Measurements from ENCODE around the gene AVPR1A.

AVPR1A gene

GRCh38 chr12:63133981-63134380 is 17.0 kb downstream of the AVPR1A start:
- H3K27me3 Mint-ChIP-seq (ENCODE audit: low read depth), result no peaks in the 10 kb centered on the region
- DNase-seq (ENCODE audit: low spot score), result no peak

GRCh38 chr12:63132201-63132600 is 18.8 kb downstream of the AVPR1A start:
- Mint-ChIP-seq H3K27me3 (ENCODE audit: low read depth) (no peaks in the 10 kb centered on the region), H3K27ac (no peak overlapping the region), H3K4me3 (no peak overlapping the region), H3K4me1 (ENCODE audit: low read depth) (no peaks in the 10 kb centered on the region), H3K36me3 (ENCODE audit: low read depth) (no peaks in the 10 kb centered on the region), H3K9me3 (no peaks in the 10 kb centered on the region)
- no peak for DNase-seq (ENCODE audit: low spot score)

More at GRCh38 chr12:63133981-63134380, 17.0 kb downstream of the AVPR1A start:
- Mint-ChIP-seq H3K27ac (no peak overlapping the region), H3K9me3 (no peaks in the 10 kb centered on the region), H3K36me3 (ENCODE audit: low read depth) (no peaks in the 10 kb centered on the region), H3K4me1 (ENCODE audit: low read depth) (no peaks in the 10 kb centered on the region), H3K4me3 (no peak overlapping the region)

- no peaks in the 10 kb centered on the region for H3K27me3 Mint-ChIP-seq (ENCODE audit: low read depth)
- no peaks in the 10 kb centered on the region for H3K9me3 Mint-ChIP-seq
- H3K36me3 Mint-ChIP-seq (ENCODE audit: low read depth), result no peaks in the 10 kb centered on the region
- no peaks in the 10 kb centered on the region for H3K4me1 Mint-ChIP-seq (ENCODE audit: low read depth)
- no peak overlapping the region for H3K4me3 Mint-ChIP-seq
- no peak overlapping the region for H3K27ac Mint-ChIP-seq
- no peak for DNase-seq (ENCODE audit: low spot score)
Measured at GRCh38 chr12:63129927-63130326, 21.1 kb downstream of the AVPR1A start.

GRCh38 chr12:63124778-63125177 is 26.2 kb downstream of the AVPR1A start:
- Mint-ChIP-seq H3K36me3 (ENCODE audit: low read depth) (no peaks in the 10 kb centered on the region), H3K27me3 (ENCODE audit: low read depth) (no peaks in the 10 kb centered on the region), H3K27ac (no peak overlapping the region), H3K4me1 (ENCODE audit: low read depth) (no peaks in the 10 kb centered on the region), H3K9me3 (no peaks in the 10 kb centered on the region), H3K4me3 (no peak overlapping the region)
- no peak for DNase-seq (ENCODE audit: low spot score)

- Mint-ChIP-seq H3K4me1 (ENCODE audit: low read depth) (no peaks in the 10 kb centered on the region), H3K36me3 (ENCODE audit: low read depth) (no peaks in the 10 kb centered on the region), H3K27ac (no peak overlapping the region), H3K27me3 (ENCODE audit: low read depth) (no peaks in the 10 kb centered on the region), H3K9me3 (no peaks in the 10 kb centered on the region), H3K4me3 (no peak overlapping the region)
- no peak for DNase-seq (ENCODE audit: low spot score)
Measured at GRCh38 chr12:63103494-63104131, 47.4 kb downstream of the AVPR1A start.

GRCh38 chr12:63101920-63102319 is 49.1 kb downstream of the AVPR1A start:
- Mint-ChIP-seq H3K36me3 (ENCODE audit: low read depth) (no peaks in the 10 kb centered on the region), H3K4me3 (no peak overlapping the region), H3K27me3 (ENCODE audit: low read depth) (no peaks in the 10 kb centered on the region), H3K27ac (no peak overlapping the region), H3K9me3 (no peaks in the 10 kb centered on the region), H3K4me1 (ENCODE audit: low read depth) (no peaks in the 10 kb centered on the region)
- DNase-seq (ENCODE audit: low spot score), result no peak

GRCh38 chr12:63098851-63099250 is 52.1 kb downstream of the AVPR1A start:
- no peak overlapping the region for H3K4me3 Mint-ChIP-seq
- H3K4me1 Mint-ChIP-seq (ENCODE audit: low read depth), result no peaks in the 10 kb centered on the region
- no peaks in the 10 kb centered on the region for H3K36me3 Mint-ChIP-seq (ENCODE audit: low read depth)
- H3K27me3 Mint-ChIP-seq (ENCODE audit: low read depth), result no peaks in the 10 kb centered on the region
- no peak for DNase-seq (ENCODE audit: low spot score)
- no peak overlapping the region for H3K27ac Mint-ChIP-seq
- no peaks in the 10 kb centered on the region for H3K9me3 Mint-ChIP-seq

- Mint-ChIP-seq H3K36me3 (ENCODE audit: low read depth) (no peaks in the 10 kb centered on the region), H3K27me3 (ENCODE audit: low read depth) (no peaks in the 10 kb centered on the region), H3K4me3 (no peak overlapping the region), H3K27ac (no peak overlapping the region), H3K9me3 (no peaks in the 10 kb centered on the region), H3K4me1 (ENCODE audit: low read depth) (no peaks in the 10 kb centered on the region)
- DNase-seq (ENCODE audit: low spot score), result no peak
Measured at GRCh38 chr12:63095369-63095980, 55.5 kb downstream of the AVPR1A start.

- no peak for DNase-seq (ENCODE audit: low spot score)
- H3K27ac Mint-ChIP-seq, result no peak overlapping the region
- no peaks in the 10 kb centered on the region for H3K9me3 Mint-ChIP-seq
- no peak overlapping the region for H3K4me3 Mint-ChIP-seq
- H3K36me3 Mint-ChIP-seq (ENCODE audit: low read depth), result no peaks in the 10 kb centered on the region
- no peaks in the 10 kb centered on the region for H3K27me3 Mint-ChIP-seq (ENCODE audit: low read depth)
- H3K4me1 Mint-ChIP-seq (ENCODE audit: low read depth), result no peaks in the 10 kb centered on the region
Measured at GRCh38 chr12:63093711-63094110, 57.3 kb downstream of the AVPR1A start.

- Mint-ChIP-seq H3K27me3 (ENCODE audit: low read depth) (no peaks in the 10 kb centered on the region), H3K4me1 (ENCODE audit: low read depth) (no peaks in the 10 kb centered on the region), H3K9me3 (no peaks in the 10 kb centered on the region), H3K4me3 (no peak overlapping the region), H3K27ac (no peak overlapping the region), H3K36me3 (ENCODE audit: low read depth) (no peaks in the 10 kb centered on the region)
- no peak for DNase-seq (ENCODE audit: low spot score)
Measured at GRCh38 chr12:63093084-63093483, 57.9 kb downstream of the AVPR1A start.

All from T-helper 2 cell treated with Interferon-gamma antibody and Interleukin-4, amounts not matched to agents 5 μg/mL and 100 μg/mL, for 36 hours (primary cell).